GM18526 (cell line): Measurements from ENCODE around the gene ZDHHC22.

Source experiments
- POLR2A ChIP-seq: IDR thresholded peaks from 3 replicates; pipeline ENCODE4 v1.6.1; 2011; ENCODE audit not compliant: insufficient read length; ENCODE audit errors: extremely low read depth

ZDHHC22 gene, protein sequence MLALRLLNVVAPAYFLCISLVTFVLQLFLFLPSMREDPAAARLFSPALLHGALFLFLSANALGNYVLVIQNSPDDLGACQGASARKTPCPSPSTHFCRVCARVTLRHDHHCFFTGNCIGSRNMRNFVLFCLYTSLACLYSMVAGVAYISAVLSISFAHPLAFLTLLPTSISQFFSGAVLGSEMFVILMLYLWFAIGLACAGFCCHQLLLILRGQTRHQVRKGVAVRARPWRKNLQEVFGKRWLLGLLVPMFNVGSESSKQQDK

DNA sequence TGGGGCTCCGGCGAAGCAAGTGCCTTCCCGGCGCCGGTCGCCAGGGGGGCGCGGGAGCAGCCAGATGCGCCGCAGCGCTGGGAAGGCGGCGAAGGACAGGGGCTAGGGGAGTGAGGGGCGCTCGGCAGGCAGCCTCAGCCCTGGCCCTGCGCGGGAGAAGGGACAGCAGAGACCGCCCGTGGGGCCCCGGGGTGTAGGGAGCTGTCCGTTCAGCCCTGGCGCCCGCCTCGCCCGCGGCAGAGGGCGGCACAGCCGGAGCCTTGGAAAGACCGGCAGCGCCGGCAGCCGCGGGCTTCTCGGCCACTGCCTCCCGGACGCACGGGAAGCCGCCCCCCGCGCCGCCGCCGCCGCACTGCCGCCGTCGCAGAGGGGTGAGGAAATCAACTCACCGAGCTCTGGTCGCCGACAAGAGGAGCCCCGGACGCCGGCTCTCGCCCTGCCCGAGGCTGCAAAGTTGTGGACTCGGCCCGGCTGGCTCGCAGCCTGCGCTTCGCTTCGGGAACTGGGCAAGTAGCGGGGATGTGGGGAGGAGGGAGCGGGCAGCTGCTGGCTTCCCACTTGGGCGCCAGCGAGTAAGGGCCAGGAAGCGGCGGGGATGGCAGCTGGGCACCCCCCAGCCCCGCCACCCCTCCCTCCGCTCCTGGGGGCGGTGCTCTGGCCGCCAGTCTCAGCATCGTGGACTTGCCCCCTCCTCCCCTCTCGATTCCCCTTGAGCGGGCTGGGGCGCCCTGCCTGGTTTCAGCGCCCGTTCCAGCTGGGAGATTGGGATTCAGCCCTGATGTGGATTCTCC, at the start of gene ZDHHC22:
TSS of gene ZDHHC22 (minus strand) at position 578 of the 791 bp plus-strand sequence. CDS start 2,053 bp downstream, outside the sequence.
- TF ChIP-seq POLR2A, result no peak

GRCh38 chr14:77190977-77191376, 49.4 kb upstream of the ZDHHC22 start:
- TF ChIP-seq POLR2A, result no peak

DNA sequence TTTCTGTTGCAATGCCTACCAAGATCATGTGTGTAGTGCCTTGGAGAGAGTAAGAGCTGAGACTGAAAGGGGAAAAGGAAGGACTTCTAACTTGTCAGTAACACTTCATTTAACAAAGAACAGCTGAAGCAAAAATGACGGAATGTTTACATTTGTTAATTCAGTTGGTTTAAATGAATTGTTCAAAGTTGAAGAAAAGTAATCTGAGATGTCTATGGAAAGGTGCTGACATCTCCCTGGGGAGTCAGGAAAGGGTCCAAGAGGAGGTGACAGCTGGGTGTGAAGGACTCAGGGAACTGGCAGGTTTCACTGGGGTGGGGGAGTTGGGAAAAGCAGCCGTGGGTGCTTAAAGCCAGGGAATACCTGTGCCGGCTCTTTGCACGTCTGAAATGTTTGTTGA, 47.9 kb upstream of the ZDHHC22 start:
- TF ChIP-seq POLR2A, result no peak

- no peak for TF ChIP-seq POLR2A
These were observed 46.0 kb upstream of the ZDHHC22 start for GRCh38 chr14:77187649-77188012.

GRCh38 chr14:77186911-77187648, 45.5 kb upstream of the ZDHHC22 start:
- no peak for TF ChIP-seq POLR2A

DNA sequence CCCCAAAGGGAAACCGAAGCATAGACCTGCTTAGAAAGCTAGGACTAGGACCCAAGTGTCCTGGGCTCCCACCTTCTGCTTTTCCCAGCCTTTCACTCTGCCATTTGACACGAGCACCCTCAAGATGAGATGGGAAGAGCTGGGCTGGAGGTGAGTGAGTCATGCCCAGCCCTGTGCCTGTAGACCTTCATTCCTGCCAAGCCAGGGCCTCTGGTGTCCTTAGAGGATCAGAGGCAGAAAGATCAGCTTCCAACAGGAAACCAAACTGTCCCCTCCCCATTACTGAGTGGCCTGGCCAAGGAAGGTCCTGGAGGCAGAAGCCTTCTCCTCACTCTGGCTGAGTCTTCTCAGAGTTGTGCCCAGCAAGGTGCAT, 43.5 kb upstream of the ZDHHC22 start:
- TF ChIP-seq POLR2A, result no peak

DNA sequence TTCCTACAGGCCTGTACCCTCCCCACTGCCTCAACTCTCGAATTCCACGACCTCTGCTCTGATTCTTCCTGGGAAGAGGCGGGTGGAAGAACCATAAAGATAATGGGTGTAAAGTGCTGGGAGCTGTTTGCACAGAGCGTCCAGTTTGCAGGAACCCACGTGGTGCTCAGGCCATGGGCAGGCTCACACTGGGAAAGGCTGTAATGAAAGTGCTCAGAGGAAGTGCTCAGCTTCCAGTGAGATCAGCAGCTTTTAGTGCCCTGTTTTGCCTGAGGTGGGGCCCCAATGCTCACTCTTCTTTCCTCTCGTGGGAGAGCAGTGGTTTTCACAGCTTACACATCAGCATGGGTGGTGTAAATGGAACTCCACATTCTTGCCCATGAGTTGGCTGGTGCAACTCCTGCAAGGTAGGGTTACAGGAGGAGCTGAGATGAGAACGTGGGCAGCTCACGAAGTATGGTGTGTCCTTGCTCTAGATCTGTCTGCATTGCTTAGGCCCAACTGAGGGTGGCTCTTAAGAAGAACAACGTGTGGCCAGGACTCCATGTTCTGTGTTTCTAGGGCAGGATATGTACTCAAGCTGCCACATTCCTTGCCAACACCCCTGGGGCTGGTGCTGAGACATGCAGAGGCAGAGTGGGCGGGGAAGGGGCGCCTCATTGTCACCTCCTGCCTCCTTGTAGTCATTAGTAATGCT, 43.0 kb upstream of the ZDHHC22 start:
- TF ChIP-seq POLR2A, result no peak

GRCh38 chr14:77183896-77184295, 42.3 kb upstream of the ZDHHC22 start:
- TF ChIP-seq POLR2A, result no peak

DNA sequence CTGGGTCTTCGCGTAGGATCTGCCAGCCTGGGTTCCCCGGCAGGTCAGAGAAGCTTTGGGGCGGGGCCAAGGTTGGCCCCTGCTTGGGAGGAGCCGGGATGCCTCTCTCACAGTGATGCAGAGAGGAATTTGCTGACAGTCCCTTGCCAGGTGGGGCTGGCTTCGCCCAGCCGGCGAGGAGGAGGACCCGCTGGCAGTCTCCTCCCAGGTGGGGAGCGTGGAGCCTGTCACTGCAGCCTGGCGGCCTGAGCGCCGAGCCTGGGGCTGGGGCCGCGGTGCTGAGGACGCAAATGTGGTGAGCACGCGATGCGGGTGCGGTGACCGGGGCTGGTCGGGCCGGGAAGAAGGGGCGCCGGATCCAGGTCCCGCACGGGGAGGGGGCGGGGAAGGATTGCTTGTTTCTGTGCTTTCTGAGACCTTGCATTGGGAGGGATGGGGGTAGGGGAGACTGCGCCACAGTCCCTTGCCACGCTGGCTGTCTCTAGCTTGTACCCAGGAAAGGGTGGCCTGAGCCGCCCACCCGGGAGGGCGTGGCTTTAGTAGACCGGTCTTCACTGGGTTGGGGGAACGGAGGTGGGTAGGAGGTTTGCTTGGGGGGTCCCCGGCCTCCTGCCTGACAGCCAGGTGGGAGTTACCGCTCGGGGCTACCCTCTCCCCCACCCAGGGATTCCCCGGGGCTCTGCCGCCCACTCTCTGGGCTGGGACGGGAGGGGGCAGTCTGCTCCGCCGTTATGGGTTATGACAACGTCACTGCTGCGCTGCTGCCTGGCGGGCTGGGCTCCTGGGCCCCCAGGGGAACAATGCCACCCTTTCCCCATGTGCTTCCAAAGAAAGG, 40.2 kb upstream of the ZDHHC22 start, which contains the start of gene TMEM63C:
TSS of gene TMEM63C (plus strand) at position 196 of the 835 bp plus-strand sequence. CDS start 37,016 bp downstream, outside the sequence.
- TF ChIP-seq POLR2A, result no peak

DNA sequence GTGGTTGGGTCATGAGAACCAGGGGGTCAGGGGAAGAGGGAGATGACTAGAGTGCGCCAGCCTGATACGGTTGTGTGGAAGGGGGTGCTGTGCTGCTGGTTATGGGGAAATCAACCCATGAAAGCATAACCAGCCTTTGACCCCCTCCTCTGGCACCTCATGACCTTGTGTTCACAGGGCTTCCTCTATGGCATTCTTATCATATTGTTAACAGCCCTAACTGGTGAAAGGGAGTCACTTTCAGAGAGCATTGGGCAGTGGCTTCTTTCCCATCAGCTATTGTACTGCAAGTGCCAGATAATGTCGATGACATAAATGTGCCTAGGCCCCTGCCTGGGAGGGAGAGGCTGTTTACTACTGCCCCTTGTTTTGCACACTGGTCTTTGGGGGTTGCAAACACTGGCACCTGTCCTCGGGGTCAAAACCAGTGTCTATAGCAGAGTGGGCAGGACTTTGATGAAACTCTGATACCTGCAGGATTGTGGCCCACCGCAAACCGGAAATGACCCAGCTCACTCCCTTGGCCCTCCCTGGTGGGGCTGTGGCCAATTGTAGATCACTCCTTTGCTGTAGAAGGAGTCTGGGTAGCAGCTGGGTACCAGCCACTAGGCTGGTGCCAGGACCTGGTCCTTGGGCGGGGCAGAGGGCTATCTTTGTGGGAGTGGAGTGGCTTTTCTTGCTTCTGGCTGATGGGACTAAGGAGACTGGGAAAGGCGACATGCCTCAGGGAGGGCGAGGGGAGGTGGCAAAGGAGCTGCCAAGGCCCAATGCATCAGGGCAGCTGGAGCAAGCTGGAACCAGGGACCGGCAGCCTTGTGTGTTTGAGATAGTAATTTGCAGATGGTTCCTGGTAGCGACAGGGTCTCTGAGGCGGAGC, 39.4 kb upstream of the ZDHHC22 start:
- TF ChIP-seq POLR2A, result no peak

DNA sequence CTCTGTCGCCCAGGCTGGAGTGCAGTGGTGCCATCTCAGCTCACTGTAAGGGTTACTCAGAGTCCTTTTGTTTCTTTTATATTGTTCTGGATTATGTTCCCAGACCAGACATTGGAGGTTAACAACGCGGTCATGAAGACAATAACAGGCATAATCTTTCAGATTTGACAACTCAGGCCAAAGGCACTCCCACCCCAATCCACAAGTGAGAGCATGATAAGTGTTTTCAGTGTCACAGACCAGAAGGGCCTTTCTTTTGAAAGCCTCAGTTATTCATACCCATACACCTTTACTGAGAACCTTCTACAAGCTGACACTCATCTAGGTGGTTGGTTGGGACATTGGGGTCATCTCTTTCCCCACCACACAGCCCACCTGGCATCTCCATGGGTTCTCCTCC, 37.1 kb upstream of the ZDHHC22 start:
- TF ChIP-seq POLR2A, result no peak

GRCh38 chr14:77177702-77178101, 36.1 kb upstream of the ZDHHC22 start:
- TF ChIP-seq POLR2A, result no peak

GRCh38 chr14:77175843-77176242, 34.3 kb upstream of the ZDHHC22 start:
- no peak for TF ChIP-seq POLR2A

- TF ChIP-seq POLR2A, result no peak
These were observed 31.3 kb upstream of the ZDHHC22 start for GRCh38 chr14:77172916-77173315.

DNA sequence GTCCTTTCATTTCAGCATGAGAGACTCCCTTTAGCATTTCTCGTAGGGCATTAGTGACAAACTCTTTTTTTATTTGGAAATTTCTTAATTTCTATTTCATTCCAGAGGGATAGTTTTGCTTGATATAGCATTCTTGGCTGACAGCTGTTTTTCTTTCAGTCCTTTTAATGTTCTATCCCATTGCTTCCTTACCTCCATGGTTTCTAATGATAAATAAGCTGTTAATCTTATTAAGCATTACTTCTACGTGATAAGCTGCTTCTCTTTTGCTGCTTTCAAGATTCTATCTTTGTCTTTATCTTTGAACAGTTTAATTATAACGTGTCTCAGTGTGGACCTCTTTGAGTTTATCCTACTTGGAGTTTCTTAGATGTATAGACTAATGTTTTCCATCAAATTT, 28.5 kb upstream of the ZDHHC22 start:
- TF ChIP-seq POLR2A, result no peak
